Fibroblast of skin of back (primary cell): Measurements from ENCODE around the gene LHX4. TPM values are rescaled to one million over a fixed set of nuclear protein-coding genes. Genes with fewer than 3 reads are reported as not detected.

Source experiments
- DNase-seq: peaks from one replicate; pipeline ENCODE4 v3.0.0-alpha.2; 2013
- polyA plus RNA-seq, 2 experiments: library from polyadenylated mRNA; unstranded; fragments of 120-200 nt; gene quantifications; one replicate each; pipeline ENCODE4 v1.2.1, GENCODE V29; 2013; ENCODE audit not compliant: insufficient read length in 2 of 2

Gene LHX4
- polyA plus RNA-seq (2013, experiment 1 of 2; ENCODE audit: insufficient read length) = 0.85 TPM
- 0.58 TPM for polyA plus RNA-seq (2013, experiment 2 of 2; ENCODE audit: insufficient read length)

- DNase-seq = peak; percentile 36
These were observed at the start of gene LHX4 for GRCh38 chr1:180229483-180230415. TSS of gene LHX4 (plus strand) at chr1:180230264. CDS start at chr1:180230530, 266 bp downstream.

- DNase-seq = peak; percentile 40
These were observed 49.0 kb upstream of the LHX4 start for GRCh38 chr1:180181048-180181447.

- DNase-seq = no peak
These were observed 47.9 kb upstream of the LHX4 start for GRCh38 chr1:180181996-180182642.

GRCh38 chr1:180182643-180183311 lies 47.3 kb upstream of the LHX4 start:
- no peak for DNase-seq

- DNase-seq = no peak
These were observed 46.6 kb upstream of the LHX4 start for GRCh38 chr1:180183426-180183825.

DNA sequence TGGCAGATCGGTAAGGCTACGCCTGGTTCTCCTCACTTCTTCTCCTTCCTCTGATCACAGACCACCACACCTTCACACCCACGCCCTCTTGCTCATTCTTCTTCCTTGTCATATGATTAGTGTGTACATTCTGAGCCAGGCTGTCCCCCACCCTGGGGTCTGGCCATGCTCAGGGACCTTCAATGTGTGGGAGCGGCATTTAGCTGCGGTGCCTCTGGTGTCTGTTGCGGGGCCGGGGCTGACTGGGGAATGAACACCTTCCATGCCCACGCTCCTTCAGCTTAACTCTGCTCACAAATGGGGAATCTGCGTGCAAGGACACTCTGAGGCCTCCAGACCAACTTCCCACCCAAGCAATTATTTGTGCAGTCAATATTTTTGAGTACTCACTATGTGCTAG lies 46.0 kb upstream of the LHX4 start:
- no peak for DNase-seq

DNA sequence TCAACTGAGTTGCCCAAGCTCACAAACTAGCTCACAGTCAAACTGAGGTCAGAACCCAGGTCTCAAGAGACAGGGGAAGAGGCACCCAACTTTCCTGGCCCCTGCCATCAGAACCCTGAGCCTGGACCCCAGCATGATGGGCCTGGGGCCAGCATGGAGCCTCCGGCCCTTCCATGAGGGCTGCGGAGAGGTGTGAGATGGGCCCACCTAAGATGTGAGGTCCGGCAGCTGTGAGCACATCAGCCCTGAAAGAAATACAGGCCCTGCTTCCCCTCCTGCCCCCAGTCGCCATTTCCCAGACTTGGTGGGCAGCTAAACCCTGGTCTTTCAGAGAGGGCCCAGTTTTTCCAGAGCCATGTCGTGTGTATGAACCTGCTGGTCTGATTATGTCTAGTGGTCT lies 44.8 kb upstream of the LHX4 start:
- no peak for DNase-seq

- no peak for DNase-seq
These were observed 44.0 kb upstream of the LHX4 start for GRCh38 chr1:180185971-180186645.

DNA sequence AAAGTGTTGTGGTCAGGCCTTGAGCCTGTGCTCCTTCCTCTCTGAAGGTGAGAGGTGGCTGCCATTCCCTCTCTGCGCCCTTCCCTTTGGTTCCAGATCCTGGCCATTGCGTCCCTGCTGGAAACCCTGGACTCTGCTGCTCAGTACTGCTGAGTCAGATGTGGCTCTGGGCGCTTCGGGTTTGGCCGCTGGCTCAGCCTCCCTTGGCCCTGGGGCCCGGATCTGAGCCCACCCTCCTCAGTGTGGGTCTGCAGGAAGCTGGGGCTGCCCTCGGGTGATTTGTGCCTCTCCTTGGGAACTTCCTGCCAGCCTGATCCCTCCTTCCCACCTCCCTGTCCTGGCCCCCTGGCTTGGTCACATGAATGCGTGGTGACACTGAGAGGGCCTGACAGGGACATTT lies 43.2 kb upstream of the LHX4 start:
- no peak for DNase-seq

DNA sequence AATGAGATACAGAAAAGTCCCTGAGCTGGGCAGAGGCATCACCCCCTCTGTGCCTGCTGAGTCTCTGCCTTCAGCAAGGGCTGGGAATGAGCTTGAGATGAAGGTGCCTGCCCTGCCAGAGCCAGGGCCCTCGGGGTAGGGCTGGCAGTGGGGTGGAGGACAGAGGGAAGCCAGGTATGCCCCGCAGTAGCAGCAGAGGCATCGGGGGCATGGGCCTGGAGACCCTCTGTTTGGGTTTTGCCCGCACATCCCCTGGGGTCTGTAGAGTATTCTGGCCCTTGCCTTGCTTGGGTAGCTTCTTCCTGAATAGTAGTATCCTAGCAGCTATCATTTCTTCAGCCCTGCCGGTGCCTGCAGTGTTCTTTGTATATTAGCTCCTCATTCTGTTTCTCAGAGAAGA lies 42.4 kb upstream of the LHX4 start:
- no peak for DNase-seq

GRCh38 chr1:180188091-180188506 lies 42.0 kb upstream of the LHX4 start:
- DNase-seq = peak; percentile 46

DNA sequence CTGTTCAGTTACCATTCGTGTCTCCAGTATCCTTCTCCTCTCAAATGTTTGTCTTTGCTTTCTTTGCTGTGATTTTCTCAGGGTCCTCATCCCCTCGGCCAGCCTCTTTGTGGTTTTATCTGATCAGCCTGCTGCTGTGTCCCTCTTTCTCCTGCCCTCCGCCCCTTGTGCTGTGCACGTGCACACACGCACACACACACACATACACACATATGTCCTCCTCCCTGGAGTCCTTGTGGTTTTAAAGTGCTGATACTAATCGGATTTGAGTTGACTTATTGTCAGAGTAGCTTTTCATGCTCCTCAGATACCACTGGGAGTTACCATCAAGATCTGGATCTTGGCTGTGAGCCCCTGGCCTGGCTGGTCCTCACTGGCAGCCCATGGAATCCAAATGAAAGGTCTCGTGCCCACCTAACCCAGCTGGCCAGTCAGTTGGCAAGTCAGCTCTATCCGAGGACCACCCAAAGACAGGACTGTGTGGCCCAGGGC lies 41.3 kb upstream of the LHX4 start:
- no peak for DNase-seq

- DNase-seq = no peak
These were observed 40.0 kb upstream of the LHX4 start for GRCh38 chr1:180190091-180190490.

GRCh38 chr1:180192172-180192571 lies 37.9 kb upstream of the LHX4 start:
- DNase-seq = no peak

- no peak for DNase-seq
These were observed 36.7 kb upstream of the LHX4 start for GRCh38 chr1:180193141-180194047.

DNA sequence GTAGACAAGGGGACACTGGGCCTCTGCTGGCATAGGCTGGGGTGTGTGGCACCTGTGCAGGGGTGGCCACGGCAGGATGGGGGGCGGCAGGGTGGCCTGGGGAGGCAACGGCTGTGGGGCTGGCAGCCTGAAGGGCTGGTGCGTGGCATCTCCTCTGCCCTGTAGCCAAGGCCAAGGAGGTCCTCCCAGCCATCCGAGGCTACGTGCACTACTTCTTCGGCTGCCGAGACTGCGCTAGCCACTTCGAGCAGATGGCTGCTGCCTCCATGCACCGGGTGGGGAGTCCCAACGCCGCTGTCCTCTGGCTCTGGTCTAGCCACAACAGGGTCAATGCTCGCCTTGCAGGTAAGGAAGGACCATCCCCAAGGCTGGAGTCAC lies 36.0 kb upstream of the LHX4 start:
- DNase-seq = no peak

GRCh38 chr1:180194546-180195207 lies 35.4 kb upstream of the LHX4 start:
- no peak for DNase-seq

DNA sequence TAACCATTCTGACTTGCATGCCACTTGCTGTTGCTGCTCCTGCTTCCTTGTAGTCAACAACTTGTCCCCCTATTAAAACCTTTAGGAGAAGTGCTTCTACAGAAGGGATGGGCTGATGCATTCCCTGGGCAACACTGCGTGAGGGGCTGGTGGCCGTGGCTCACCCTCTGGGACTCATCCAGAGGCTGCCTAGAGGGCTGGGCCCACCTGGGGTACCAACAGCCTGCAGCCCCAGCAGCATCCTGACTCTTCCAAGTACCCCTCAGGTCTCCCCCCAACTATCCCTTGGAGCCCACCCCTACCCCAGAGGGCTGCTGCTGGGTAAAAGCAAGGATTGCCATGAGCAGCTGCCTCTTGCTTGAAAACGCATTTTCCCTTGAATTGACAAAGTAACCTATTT lies 34.7 kb upstream of the LHX4 start:
- DNase-seq = no peak

DNA sequence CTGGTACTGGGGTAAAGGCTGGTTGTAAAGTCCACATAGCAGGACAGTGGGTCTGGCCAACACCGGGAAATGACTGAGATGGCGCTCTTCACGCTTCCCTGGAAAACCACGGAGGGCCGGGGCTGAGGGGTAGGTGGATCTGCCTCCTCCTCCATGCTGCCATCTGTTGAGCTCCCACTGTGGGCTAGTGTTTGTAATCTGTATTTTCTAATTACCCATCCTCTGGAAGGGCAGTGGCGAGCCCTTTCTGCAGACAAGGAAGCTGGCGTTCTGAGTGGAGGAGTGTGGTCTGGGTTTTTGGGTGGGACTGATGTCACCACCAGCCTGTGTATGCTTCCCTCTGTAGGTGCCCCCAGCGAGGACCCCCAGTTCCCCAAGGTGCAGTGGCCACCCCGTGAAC lies 34.1 kb upstream of the LHX4 start:
- DNase-seq = no peak

DNA sequence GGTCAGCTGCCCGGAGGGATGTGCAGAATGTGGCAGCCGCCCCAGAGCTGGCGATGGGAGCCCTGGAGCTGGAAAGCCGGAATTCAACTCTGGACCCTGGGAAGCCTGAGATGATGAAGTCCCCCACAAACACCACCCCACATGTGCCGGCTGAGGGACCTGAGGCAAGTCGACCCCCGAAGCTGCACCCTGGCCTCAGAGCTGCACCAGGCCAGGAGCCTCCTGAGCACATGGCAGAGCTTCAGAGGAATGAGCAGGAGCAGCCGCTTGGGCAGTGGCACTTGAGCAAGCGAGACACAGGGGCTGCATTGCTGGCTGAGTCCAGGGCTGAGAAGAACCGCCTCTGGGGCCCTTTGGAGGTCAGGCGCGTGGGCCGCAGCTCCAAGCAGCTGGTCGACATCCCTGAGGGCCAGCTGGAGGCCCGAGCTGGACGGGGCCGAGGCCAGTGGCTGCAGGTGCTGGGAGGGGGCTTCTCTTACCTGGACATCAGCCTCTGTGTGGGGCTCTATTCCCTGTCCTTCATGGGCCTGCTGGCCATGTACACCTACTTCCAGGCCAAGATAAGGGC lies 33.5 kb upstream of the LHX4 start:
- no peak for DNase-seq
